Stimulated activated CD4-positive, alpha-beta T cell treated with anti-CD3 and anti-CD28 coated beads, Interleukin-1b, Interleukin-23, amount 100 ng/mL, for 1 hour (primary cell): ENCODE measurements around the gene SWAP70.

Experiments used
- DNase-seq, 2 donors: peaks; one replicate each; pipeline ENCODE4 v3.0.0-alpha.2; 2020; ENCODE audit warnings: low read depth in 2 of 2

Gene SWAP70

DNA sequence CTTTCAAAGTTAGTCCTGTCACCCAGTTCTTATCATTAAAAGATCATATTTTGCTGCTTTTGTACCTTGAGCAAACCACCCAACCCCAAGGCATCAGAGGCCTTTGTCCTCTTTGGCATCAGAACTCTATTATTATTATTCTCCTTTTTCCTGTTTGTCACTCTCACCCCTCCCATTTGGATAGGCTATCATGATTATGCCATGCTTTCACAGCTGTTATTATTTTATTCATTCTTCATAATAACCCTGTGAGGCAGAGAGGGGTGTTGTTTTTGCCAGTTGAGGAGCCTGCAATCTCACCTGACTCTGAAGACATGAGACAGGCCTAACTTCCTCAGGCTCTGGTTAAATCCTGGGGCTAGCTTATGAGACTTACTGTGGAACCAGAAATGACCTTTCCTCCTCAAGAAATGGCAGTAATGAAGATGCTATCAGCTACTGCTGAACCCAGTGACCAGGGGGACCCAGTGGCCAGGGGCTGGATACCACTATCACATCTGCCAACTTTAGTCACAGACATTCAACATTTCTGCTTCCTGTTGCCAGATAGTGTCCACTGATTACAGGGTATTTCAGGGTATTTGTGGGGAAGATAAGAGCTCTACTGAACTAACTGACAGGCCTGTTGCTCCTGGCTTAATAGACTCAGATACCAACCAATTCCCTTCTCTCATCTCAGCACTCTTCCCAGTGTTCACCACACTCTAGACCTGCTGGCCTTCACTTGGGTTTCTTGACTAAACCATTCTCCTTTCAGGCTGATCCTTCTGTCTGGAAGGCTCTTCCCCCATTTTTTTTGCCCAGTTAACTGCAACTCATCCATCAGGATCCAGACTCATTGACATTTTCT lies 11.8 kb upstream of the SWAP70 start:
- no peak for DNase-seq

DNA sequence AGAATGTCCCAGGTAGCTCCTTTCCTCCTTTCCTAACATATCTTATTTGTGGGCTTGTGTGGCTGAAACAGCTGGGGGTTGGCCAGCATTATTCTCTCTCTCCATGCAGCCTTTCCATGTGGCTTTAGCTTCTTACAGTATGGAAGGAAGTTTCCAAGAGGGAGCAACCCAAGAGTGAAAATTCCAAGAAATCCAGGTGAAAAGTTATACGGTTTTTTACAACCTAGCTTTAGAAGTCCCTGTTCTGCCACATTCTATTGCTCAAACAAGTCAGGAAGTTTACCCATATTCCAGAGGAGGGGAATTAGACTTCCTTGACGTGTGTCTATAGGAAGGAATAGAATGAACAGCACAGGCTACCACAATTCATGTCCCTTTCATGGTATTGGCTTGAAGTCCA lies 10.0 kb upstream of the SWAP70 start:
- DNase-seq: no peak

- DNase-seq: no peak
Measured at GRCh38 chr11:9656864-9657263, 7.0 kb upstream of the SWAP70 start.

- no peak for DNase-seq
Measured at GRCh38 chr11:9657531-9657930, 6.3 kb upstream of the SWAP70 start.

DNA sequence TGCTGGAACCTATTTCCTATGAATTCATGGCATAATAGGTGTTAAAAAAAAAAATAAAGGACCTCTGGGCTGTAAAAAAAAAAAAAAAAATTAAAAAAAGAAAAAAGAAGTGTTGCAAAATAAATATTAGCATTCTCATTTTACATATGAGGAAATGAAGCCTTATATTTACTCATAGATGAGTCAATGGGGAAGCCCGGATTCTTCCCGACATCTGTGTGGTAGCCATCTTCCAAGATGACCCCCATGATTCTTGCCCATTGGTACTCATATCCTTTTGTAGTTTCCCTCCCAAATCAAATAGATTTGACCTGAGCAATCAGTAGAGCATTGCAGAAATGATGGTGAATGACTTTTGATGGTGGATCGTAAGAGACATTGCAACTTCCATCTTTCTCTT lies 3.0 kb upstream of the SWAP70 start:
- no peak for DNase-seq

DNA sequence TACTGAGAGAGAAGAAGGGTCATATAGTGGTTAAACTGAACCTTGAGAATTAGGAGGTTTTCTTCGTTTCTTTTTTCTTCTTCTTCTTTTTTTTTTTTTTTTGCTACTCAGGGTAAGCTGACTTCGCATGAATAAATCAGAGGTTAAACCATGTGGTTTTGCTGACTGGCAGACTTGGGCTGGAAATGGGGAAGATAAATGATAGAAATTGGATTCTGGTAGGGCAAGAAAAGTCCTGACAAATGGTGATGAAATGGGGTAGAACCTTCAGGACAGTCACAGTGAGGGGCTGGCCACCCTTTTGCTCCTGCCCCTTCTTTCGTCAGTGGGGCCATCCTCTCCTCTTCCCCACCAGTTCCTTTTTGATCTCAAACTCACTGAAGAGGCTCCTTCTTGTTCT lies 1.6 kb upstream of the SWAP70 start:
- DNase-seq: no peak

GRCh38 chr11:9664276-9665171 lies 647 bp downstream of the SWAP70 start:
- DNase-seq: peak in 1 of 2 donors; percentile 2

DNA sequence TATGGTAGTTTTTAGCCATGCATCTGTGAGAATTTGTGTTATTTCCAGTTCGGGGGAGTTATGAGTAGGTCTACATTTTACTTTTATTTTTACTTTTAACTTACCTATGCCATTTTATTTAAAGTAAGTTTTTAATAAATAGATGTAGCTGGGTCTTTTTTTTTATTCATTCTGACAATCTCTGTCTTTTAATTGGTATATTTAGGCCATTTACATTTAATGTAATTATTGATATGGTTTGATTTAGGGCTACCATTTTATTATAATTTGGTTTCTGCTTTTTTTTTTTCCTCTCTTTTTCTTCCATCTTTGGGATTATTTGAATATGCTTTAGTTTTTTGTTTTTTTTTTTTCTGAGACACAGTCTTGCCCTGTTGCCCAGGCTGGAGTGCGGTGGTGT lies 1.9 kb downstream of the SWAP70 start:
- no peak for DNase-seq

DNA sequence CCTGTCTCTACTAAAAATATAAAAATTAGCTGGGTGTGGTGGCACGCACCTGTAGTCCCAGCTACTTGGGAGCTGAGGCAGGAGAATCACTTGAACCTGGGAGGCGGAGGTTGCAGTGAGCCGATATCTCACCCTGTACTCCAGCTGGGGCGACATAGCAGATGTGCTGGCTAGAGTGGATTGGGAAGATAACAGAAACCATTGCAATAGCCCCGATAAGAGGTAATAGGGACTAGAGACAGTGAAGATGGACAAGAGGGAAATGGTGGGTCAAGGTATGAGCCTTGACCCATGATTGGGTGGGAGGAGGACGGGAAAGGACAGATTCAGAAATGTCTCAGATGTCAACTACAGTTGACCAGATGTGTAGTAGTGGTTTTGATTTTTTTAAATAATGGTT lies 6.1 kb downstream of the SWAP70 start:
- DNase-seq: no peak

- no peak for DNase-seq
Measured at GRCh38 chr11:9672288-9672916, 8.5 kb downstream of the SWAP70 start.

- no peak for DNase-seq
Measured at GRCh38 chr11:9672918-9673317, 9.0 kb downstream of the SWAP70 start.

- no peak for DNase-seq
Measured at GRCh38 chr11:9675691-9676090, 11.8 kb downstream of the SWAP70 start.

GRCh38 chr11:9677951-9678350 lies 14.1 kb downstream of the SWAP70 start:
- no peak for DNase-seq

DNA sequence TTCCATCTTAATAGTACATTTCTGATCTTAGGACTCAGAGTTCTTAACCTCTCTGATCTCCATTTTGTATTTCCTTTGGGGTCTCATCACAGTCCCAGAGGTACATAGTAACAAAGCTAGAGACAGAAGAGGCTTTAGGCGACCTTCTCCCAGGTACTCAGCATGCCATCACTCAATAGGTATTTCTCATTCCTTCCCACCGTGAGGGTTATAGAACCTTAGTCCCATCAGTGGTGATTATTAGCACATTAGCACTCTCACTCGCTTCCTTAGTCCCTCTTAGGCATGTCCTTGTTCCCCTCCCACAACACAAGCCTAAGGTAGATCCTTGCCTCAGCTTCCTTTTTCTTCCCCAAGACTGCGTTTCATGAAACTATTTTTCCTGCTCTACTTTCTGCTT lies 14.7 kb downstream of the SWAP70 start:
- no peak for DNase-seq

DNA sequence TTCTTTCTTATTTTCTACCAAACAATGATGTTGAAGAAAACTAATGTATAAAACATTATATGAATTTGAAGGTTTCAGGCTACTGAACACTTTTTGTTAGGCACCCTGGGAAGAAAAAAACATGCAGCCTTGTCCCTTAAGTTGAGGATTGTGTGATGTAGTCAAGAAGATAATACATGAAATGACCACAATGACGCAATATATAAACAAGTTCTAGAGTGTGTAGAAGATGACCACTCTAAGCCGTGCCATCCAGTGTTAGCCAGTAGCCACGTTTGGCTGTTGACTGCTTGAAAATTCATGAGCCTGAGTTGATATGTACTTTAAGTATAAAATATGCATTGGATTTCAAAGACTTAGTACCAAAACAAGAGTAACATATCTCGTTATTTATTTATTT lies 16.2 kb downstream of the SWAP70 start:
- DNase-seq: no peak

- no peak for DNase-seq
Measured at GRCh38 chr11:9681583-9682372, 17.9 kb downstream of the SWAP70 start.

DNA sequence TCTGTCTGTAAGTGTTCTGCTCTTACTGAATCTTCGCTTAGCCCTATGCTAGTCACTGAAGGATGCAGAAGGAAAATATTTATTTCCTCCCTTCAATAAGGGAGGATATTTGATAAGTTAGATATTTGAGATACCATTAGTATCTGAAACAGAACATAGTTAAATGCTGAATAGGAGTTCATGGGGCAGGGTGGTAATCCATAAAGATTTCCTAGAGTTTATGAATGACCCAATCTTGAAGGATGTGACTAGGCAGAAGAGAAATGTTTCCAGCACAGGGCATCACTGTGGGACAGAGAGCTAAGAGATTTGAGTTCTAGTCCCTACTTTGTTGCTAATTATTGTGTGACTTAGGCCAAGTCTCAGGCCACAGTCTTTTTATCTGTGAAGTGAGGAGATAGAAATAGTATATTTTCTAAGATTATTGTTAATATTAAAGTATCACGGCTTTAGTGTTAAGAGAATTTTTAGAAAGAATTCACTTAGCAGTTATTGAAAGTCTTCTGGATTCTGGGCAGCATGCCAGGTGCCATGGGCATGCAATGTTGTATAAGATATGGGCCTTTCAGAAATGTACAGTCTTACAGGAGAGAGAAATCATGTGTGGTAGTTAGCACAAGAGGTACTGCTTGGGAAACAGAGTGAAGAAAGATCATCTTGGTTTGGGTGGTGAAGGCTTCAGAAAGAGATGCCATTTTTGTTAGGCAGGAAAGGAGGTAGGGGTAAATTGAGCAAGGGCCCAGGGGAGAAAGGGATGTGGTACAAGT lies 24.0 kb downstream of the SWAP70 start:
- no peak for DNase-seq

GRCh38 chr11:9688716-9689511 lies 25.0 kb downstream of the SWAP70 start:
- DNase-seq: no peak

DNA sequence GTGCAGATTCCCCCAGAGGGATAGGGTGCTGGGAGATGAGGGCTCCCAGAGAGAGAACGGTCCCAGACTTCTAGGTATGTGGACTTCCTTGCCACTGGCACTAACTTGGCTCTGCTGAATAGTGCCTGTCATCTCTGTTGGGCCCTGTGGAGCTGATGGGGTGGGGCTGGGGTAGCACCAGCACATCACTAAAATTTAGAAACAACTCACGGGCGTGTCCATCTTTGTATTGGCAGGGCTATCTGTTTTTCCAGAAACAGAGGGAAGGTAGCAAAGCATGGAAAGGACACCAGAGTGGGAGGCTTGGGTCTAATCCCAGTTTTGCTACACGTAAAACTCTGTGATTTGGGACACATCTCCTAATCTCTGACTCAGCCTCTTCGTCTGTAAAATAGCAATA lies 25.8 kb downstream of the SWAP70 start:
- no peak for DNase-seq

GRCh38 chr11:9691865-9692264 lies 28.0 kb downstream of the SWAP70 start:
- DNase-seq: no peak
